SW480 (cell line): ENCODE results near the gene LRSAM1.

ENCODE experiments used
- DNase-seq: peaks from one replicate; pipeline ENCODE4 v3.0.0-alpha.2; 2016; ENCODE audit warnings: low spot score

Gene LRSAM1

GRCh38 chr9:127534250-127534906 lies 83.1 kb downstream of the LRSAM1 start:
- DNase-seq = no peak

- DNase-seq = no peak
These were observed 83.6 kb downstream of the LRSAM1 start for GRCh38 chr9:127534931-127535330.

- no peak for DNase-seq
These were observed 84.1 kb downstream of the LRSAM1 start for GRCh38 chr9:127535396-127535795.

- no peak for DNase-seq
These were observed 84.5 kb downstream of the LRSAM1 start for GRCh38 chr9:127535834-127536233.

GRCh38 chr9:127536499-127536898 lies 85.2 kb downstream of the LRSAM1 start:
- DNase-seq = no peak

GRCh38 chr9:127537014-127537413 lies 85.7 kb downstream of the LRSAM1 start:
- no peak for DNase-seq

GRCh38 chr9:127537792-127538191 lies 86.5 kb downstream of the LRSAM1 start:
- DNase-seq = no peak

GRCh38 chr9:127538849-127539258 lies 87.5 kb downstream of the LRSAM1 start:
- DNase-seq = no peak

- no peak for DNase-seq
These were observed 88.1 kb downstream of the LRSAM1 start for GRCh38 chr9:127539259-127539981.

- no peak for DNase-seq
These were observed 88.8 kb downstream of the LRSAM1 start for GRCh38 chr9:127539982-127540663.

- DNase-seq = no peak
These were observed 89.3 kb downstream of the LRSAM1 start for GRCh38 chr9:127540664-127541041.

GRCh38 chr9:127541176-127541575 lies 89.9 kb downstream of the LRSAM1 start:
- DNase-seq = no peak

GRCh38 chr9:127541865-127542264 lies 90.6 kb downstream of the LRSAM1 start:
- no peak for DNase-seq

- DNase-seq = no peak
These were observed 91.9 kb downstream of the LRSAM1 start for GRCh38 chr9:127543221-127543620.

- no peak for DNase-seq
These were observed 92.7 kb downstream of the LRSAM1 start for GRCh38 chr9:127543973-127544533.

GRCh38 chr9:127545196-127546124 lies 94.2 kb downstream of the LRSAM1 start:
- DNase-seq = peak; percentile 80

GRCh38 chr9:127546125-127546832 lies 95.0 kb downstream of the LRSAM1 start:
- peak; percentile 36 for DNase-seq

- no peak for DNase-seq
These were observed 97.1 kb downstream of the LRSAM1 start for GRCh38 chr9:127548352-127548881.

GRCh38 chr9:127549218-127549617 lies 97.9 kb downstream of the LRSAM1 start:
- no peak for DNase-seq

- DNase-seq = no peak
These were observed 98.4 kb downstream of the LRSAM1 start for GRCh38 chr9:127549751-127550150.

- no peak for DNase-seq
These were observed 99.0 kb downstream of the LRSAM1 start for GRCh38 chr9:127550282-127550681.
